Sigmoid colon (tissue), 7 donors: ENCODE data around the gene CPN1. TPM values are rescaled to one million over a fixed set of nuclear protein-coding genes. Genes with fewer than 3 reads are reported as not detected.

Source experiments
- DNase-seq: peaks from one replicate; pipeline ENCODE4 v3.0.0-alpha.2; 2019
- H3K27ac ChIP-seq, 4 donors: fragments of 200-600 bp; sonication (generic); one replicate each; pipeline ENCODE4 v1.5.1; 2016 to 2019; ENCODE audit warnings: mild to moderate bottlenecking in 1 of 4
- H3K27me3 ChIP-seq, 3 donors: fragments of 200-600 bp; sonication (generic); one replicate each; pipeline ENCODE4 v1.5.1; 2019; ENCODE audit warnings: mild to moderate bottlenecking in 1 of 3
- H3K36me3 ChIP-seq, 4 donors: fragments of 200-600 bp; sonication (generic); one replicate each; pipeline ENCODE4 v1.5.1; 2016 to 2019
- H3K4me1 ChIP-seq, 4 donors: fragments of 200-600 bp; sonication (generic); one replicate each; pipeline ENCODE4 v1.5.1; 2017 to 2019
- H3K4me3 ChIP-seq, 4 donors: fragments of 200-600 bp; sonication (generic); one replicate each; pipeline ENCODE4 v1.5.1; 2017 to 2019; ENCODE audit warnings: mild to moderate bottlenecking in 2 of 4, moderate library complexity in 1 of 4
- H3K9me3 ChIP-seq, 4 donors: fragments of 200-600 bp in 3 of 4; sonication (generic) in 3 of 4; one replicate each; pipeline versions ENCODE4 v1.5.1 to v1.6.1; 2013 to 2019
- EP300 ChIP-seq, 4 donors: sonication (generic); formaldehyde crosslinking; IDR thresholded peaks; one replicate each; pipeline ENCODE4 v1.6.1; 2017; ENCODE audit warnings: antibody characterized with exemption in 4 of 4
- POLR2A ChIP-seq, 2 donors: fragments of 450-650 bp; IDR thresholded peaks; one replicate each; pipeline ENCODE4 v1.6.1; 2016; ENCODE audit warnings: antibody characterized with exemption in 2 of 2, mild to moderate bottlenecking in 2 of 2, moderate library complexity in 2 of 2
- POLR2AphosphoS5 ChIP-seq, 4 donors: sonication (generic); formaldehyde crosslinking; IDR thresholded peaks; one replicate each; pipeline ENCODE4 v1.6.1; 2017; ENCODE audit warnings: antibody characterized with exemption in 4 of 4
- WGBS, 2 donors: extraction: QIAGEN DNeasy Blood & Tissue Kit; methylation state at CpG; one replicate each; pipeline ENCODE4 v1.1.7; 2013; 5-methylcytosine and 5-hydroxymethylcytosine counted together
- intact Hi-C: fragments of 100-400 bp; cut with DNase I; formaldehyde crosslinking; loops from one replicate; pipeline ENCODE4 v1.15.1; 2023
- polyA plus RNA-seq, 3 donors: library from polyadenylated mRNA; stranded (reverse); fragments of 200-250 nt; gene quantifications; one replicate each; pipeline ENCODE4 v1.2.3, GENCODE V29; 2013
- total RNA-seq, 4 donors: library from RNA; depleted of rRNA; stranded (reverse); fragments of >200 nt; gene quantifications; one replicate each; pipeline ENCODE4 v1.1.0, GENCODE V29; 2016
- TF ChIP-seq, protein P1 (sequence below), 4 experiments: fragments of 450-650 bp in 3 of 4; fragments of 200-600 bp in 1 of 4; IDR thresholded peaks; one replicate each; pipeline ENCODE4 v1.5.1; 2016 to 2019; ENCODE audit warnings: antibody characterized with exemption in 4 of 4, mild to moderate bottlenecking in 3 of 4, moderate library complexity in 2 of 4
- donor health status: healthy with polysubstance abuse.
- donor health status: Bipolar disorder and iron deficiency.
- donor health status: healthy.

CPN1 gene
- total and polyA plus RNA-seq, 7 donors: 0.60 TPM; not detected in 6

DNA sequence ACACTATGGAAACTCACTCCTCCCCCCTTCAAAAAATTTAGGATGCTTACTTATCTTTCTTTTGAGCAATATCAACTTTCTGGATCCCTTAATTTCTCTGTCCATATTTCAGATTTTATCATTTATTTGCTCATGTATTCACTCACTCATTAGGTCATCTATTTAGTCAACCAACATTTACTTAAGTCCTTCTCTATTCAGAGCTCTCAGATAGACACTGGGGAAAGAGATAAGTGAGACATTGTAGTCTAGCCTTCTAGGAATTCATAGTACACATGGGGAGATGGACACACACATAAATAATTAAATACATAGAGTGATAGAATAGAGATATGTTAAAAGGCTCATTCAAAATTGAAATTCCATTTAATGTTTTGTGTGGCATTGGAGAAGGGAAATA, 9.2 kb downstream of the CPN1 start:
- no peak for TF ChIP-seq EP300 (IDR thresholded peaks at IDR 0.05)
- no peak for TF ChIP-seq POLR2AphosphoS5 (IDR thresholded peaks at IDR 0.05)
- TF ChIP-seq, protein P1, sequence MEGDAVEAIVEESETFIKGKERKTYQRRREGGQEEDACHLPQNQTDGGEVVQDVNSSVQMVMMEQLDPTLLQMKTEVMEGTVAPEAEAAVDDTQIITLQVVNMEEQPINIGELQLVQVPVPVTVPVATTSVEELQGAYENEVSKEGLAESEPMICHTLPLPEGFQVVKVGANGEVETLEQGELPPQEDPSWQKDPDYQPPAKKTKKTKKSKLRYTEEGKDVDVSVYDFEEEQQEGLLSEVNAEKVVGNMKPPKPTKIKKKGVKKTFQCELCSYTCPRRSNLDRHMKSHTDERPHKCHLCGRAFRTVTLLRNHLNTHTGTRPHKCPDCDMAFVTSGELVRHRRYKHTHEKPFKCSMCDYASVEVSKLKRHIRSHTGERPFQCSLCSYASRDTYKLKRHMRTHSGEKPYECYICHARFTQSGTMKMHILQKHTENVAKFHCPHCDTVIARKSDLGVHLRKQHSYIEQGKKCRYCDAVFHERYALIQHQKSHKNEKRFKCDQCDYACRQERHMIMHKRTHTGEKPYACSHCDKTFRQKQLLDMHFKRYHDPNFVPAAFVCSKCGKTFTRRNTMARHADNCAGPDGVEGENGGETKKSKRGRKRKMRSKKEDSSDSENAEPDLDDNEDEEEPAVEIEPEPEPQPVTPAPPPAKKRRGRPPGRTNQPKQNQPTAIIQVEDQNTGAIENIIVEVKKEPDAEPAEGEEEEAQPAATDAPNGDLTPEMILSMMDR (IDR thresholded peaks at IDR 0.05): no peak
- TF ChIP-seq POLR2A (IDR thresholded peaks at IDR 0.05): no peak
- no peaks in the 10 kb centered on the region for H3K9me3 ChIP-seq
- intact Hi-C loops: no loop called here
- no peak overlapping the region for H3K4me3 ChIP-seq
- no peaks in the 10 kb centered on the region for H3K27me3 ChIP-seq
- no peaks in the 10 kb centered on the region for H3K36me3 ChIP-seq
- H3K27ac ChIP-seq: no peak overlapping the region
- no peaks in the 10 kb centered on the region for H3K4me1 ChIP-seq
- DNase-seq: no peak

DNA sequence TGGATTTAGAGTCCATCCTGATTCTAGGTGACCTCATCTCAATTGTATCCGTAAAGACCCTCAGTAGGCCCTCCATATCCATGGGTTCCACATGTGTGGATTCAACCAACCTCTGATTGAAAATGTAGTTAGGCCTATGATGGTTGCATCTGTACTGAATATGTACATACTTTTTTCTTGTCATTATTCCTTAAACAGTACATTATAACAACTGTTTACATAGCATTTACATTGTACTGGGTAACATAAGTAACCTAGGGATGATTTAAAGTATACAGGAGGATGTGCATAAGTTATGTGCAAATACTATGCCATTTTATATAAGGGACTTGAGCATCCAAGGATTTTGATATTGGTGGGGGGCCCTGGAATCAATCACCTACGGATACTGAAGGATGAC, 10.1 kb downstream of the CPN1 start:
- Histone ChIP-seq H3K27ac (no peak overlapping the region), H3K27me3 (no peaks in the 10 kb centered on the region), H3K9me3 (no peaks in the 10 kb centered on the region), H3K4me3 (no peak overlapping the region), H3K36me3 (no peaks in the 10 kb centered on the region), H3K4me1 (no peaks in the 10 kb centered on the region)
- TF ChIP-seq, protein P1 (IDR thresholded peaks at IDR 0.05): no peak
- TF ChIP-seq EP300 (IDR thresholded peaks at IDR 0.05) (no peak), POLR2AphosphoS5 (IDR thresholded peaks at IDR 0.05) (no peak), POLR2A (IDR thresholded peaks at IDR 0.05) (no peak)
- DNase-seq: no peak
- 93 to 95% methylated on average over 2 of the region's 2 CpGs for WGBS, 2 donors
- intact Hi-C loops: no loop called here

DNA sequence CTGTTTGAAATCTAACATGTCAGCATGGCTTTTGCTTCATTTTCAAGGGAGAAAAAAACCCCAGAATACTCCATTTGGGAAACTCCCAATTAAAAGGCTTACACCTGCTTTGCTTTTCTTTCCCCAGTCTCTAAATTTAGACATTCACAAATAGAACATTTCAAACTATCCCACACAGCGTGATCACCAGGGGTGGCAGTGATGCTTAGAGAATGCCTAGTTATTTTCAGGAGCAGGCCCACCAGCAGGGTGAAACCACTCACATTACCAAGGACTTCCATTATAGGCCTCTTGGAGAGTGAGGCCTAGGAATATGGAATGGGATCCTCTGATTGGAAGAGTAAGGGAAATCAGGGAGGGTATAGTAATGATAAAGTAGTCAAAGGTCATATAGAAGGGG, 14.2 kb downstream of the CPN1 start:
- no peaks in the 10 kb centered on the region for H3K4me1 ChIP-seq
- no peaks in the 10 kb centered on the region for H3K9me3 ChIP-seq
- intact Hi-C loops: no loop called here
- no peak overlapping the region for H3K27ac ChIP-seq
- no peak overlapping the region for H3K4me3 ChIP-seq
- no peak for DNase-seq
- H3K36me3 ChIP-seq: no peaks in the 10 kb centered on the region
- WGBS, 2 donors: 93 to 94% methylated on average over 1 of the region's 1 CpG
- TF ChIP-seq, protein P1 (IDR thresholded peaks at IDR 0.05): no peak
- TF ChIP-seq POLR2A (IDR thresholded peaks at IDR 0.05): no peak
- H3K27me3 ChIP-seq: peaks cover 0 to 10% (median 0%) of the 10 kb centered on the region in 3 donors

DNA sequence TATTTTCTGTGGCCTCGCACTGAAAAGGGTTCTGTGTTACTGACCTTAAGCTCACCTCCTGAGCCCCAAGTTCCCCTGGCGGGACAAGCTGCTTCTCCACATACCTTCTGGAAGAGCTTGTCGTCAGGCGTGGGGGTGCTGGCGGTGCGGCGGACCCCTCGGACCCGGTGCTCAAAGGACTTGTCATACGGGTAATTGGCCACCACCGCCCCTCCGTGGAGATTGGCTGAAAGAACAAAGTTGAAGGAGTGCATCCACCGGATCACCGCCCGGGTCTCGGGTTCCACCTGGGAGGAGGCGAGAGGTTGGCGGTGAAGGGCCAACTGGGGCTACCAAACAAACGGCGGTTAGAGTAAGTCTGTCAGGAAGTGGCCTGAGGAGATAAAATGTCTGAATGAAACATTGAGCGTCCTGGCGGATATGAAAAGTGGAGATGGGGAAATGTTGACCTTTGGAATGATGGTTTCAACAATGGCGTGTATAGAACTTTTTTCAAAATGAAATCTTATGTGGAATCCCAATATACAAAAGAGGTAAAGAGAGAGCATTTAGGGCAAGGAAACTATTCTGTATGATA, 16.5 kb downstream of the CPN1 start:
- peaks cover 0 to 10% (median 0%) of the 10 kb centered on the region in 3 donors for H3K27me3 ChIP-seq
- H3K9me3 ChIP-seq: no peaks in the 10 kb centered on the region
- no peak overlapping the region for H3K4me3 ChIP-seq
- DNase-seq: no peak
- intact Hi-C loops: no loop called here
- WGBS, 2 donors: 60 to 84% methylated on average over 23 of the region's 23 CpGs
- no peak overlapping the region for H3K27ac ChIP-seq
- TF ChIP-seq POLR2A (IDR thresholded peaks at IDR 0.05) (no peak), EP300 (IDR thresholded peaks at IDR 0.05) (no peak)
- TF ChIP-seq, protein P1 (IDR thresholded peaks at IDR 0.05): no peak
- no peaks in the 10 kb centered on the region for H3K36me3 ChIP-seq
- no peaks in the 10 kb centered on the region for H3K4me1 ChIP-seq

DNA sequence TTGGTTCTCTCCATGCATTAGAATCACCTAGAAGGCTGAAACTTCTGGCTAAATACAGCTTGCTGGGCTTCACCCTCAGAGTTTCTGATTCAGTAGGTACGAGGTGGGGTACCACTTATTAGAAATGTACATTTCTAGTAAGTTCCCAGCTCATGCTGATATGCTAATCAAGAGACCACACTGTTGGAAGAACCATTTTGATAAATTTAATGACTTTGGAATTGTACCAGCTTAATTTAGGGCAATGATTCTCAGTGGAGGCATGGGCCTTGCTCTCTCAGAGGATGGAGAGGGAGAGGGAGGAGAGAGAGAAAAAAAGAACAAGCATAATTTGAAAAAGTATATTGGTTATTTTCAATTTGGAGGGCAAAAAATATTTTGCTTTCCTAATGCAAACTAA, 20.3 kb downstream of the CPN1 start:
- 74 to 75% methylated on average over 1 of the region's 1 CpG for WGBS, 2 donors
- peaks cover 0 to 10% (median 0%) of the 10 kb centered on the region in 3 donors for H3K27me3 ChIP-seq
- no peak overlapping the region for H3K4me3 ChIP-seq
- TF ChIP-seq, protein P1 (IDR thresholded peaks at IDR 0.05): no peak
- TF ChIP-seq POLR2A (IDR thresholded peaks at IDR 0.05): no peak
- TF ChIP-seq EP300 (IDR thresholded peaks at IDR 0.05): no peak
- no peak for TF ChIP-seq POLR2AphosphoS5 (IDR thresholded peaks at IDR 0.05)
- H3K9me3 ChIP-seq: no peaks in the 10 kb centered on the region
- intact Hi-C loops: no loop called here
- H3K4me1 ChIP-seq: no peaks in the 10 kb centered on the region
- DNase-seq: no peak
- H3K27ac ChIP-seq: no peak overlapping the region
- H3K36me3 ChIP-seq: no peaks in the 10 kb centered on the region
